Nephron (organoid): ENCODE measurements around the gene ZNF668.
A peak's percentile ranks its signal among the peaks of the same experiment; 100 is the strongest.

Experiments
- H3K27ac Mint-ChIP-seq, 3 experiments: 2 replicates each; pipeline ENCODE4 v1.8.0; 2020; ENCODE audit warnings: mixed read lengths in 3 of 3, mild to moderate bottlenecking in 2 of 3, moderate library complexity in 1 of 3
- H3K27me3 Mint-ChIP-seq: 2 replicates; pipeline ENCODE4 v1.8.0; 2021; ENCODE audit warnings: low read depth, mild to moderate bottlenecking, moderate library complexity, mixed read lengths
- H3K36me3 Mint-ChIP-seq: 2 replicates; pipeline ENCODE4 v1.8.0; 2020; ENCODE audit warnings: low read depth, mixed read lengths
- H3K4me1 Mint-ChIP-seq: 2 replicates; pipeline ENCODE4 v1.8.0; 2020; ENCODE audit warnings: mixed read lengths
- H3K4me3 Mint-ChIP-seq, 3 experiments: 2 replicates each; pipeline ENCODE4 v1.8.0; 2020; ENCODE audit warnings: mild to moderate bottlenecking in 3 of 3, mixed read lengths in 3 of 3, moderate library complexity in 2 of 3
- H3K9me3 Mint-ChIP-seq: 2 replicates; pipeline ENCODE4 v1.8.0; 2020; ENCODE audit warnings: mixed read lengths
- CTCF ChIP-seq, 3 experiments: fragments of 200-600 bp; sonication (generic); IDR thresholded peaks; one replicate each; pipeline ENCODE4 v1.5.0; 2021; ENCODE audit warnings: antibody characterized with exemption in 3 of 3; ENCODE audit not compliant: unreplicated experiment in 3 of 3

Gene ZNF668

GRCh38 chr16:31109622-31110021 lies 35.6 kb upstream of the ZNF668 start:
- no peak for TF ChIP-seq CTCF (IDR thresholded peaks at IDR 0.05; ENCODE audit: unreplicated experiment in 3 of 3)

GRCh38 chr16:31108794-31109558 lies 34.9 kb upstream of the ZNF668 start:
- peak overlapping the region in 2 of 3 experiments; percentile 56 to 64 for H3K27ac Mint-ChIP-seq
- peaks cover 13% of the 10 kb centered on the region for H3K4me1 Mint-ChIP-seq
- peaks cover 27% of the 10 kb centered on the region for H3K36me3 Mint-ChIP-seq
- no peak for TF ChIP-seq CTCF (IDR thresholded peaks at IDR 0.05; ENCODE audit: unreplicated experiment in 3 of 3)
- no peaks in the 10 kb centered on the region for H3K27me3 Mint-ChIP-seq
- no peaks in the 10 kb centered on the region for H3K9me3 Mint-ChIP-seq
- H3K4me3 Mint-ChIP-seq = peak overlapping the region; percentile 88 to 92 (median 92)

More at GRCh38 chr16:31109622-31110021, 35.6 kb upstream of the ZNF668 start:
- Mint-ChIP-seq H3K4me1 (peaks cover 13% of the 10 kb centered on the region), H3K27ac (peak overlapping the region in 2 of 3 experiments; percentile 56 to 64), H3K36me3 (peaks cover 27% of the 10 kb centered on the region), H3K27me3 (no peaks in the 10 kb centered on the region), H3K9me3 (no peaks in the 10 kb centered on the region), H3K4me3 (peak overlapping the region; percentile 88 to 92 (median 92))

GRCh38 chr16:31108035-31108793 lies 34.2 kb upstream of the ZNF668 start, which contains the start of gene BCKDK:
Gene BCKDK, plus strand, starts transcription at chr16:31108386. Its CDS starts 838 bp downstream, at chr16:31109224.
- no peak for TF ChIP-seq CTCF (IDR thresholded peaks at IDR 0.05; ENCODE audit: unreplicated experiment in 3 of 3)
- Mint-ChIP-seq H3K9me3 (no peaks in the 10 kb centered on the region), H3K27me3 (no peaks in the 10 kb centered on the region), H3K36me3 (peaks cover 22% of the 10 kb centered on the region), H3K4me1 (peaks cover 13% of the 10 kb centered on the region), H3K27ac (peak within 1 kb of the TSS in 2 of 3 experiments; percentile 68 to 91), H3K4me3 (peak within 1 kb of the TSS; percentile 88 to 90 (median 88))

- Mint-ChIP-seq H3K27me3 (no peaks in the 10 kb centered on the region), H3K27ac (peak overlapping the region in 2 of 3 experiments; percentile 35 to 91), H3K9me3 (no peaks in the 10 kb centered on the region), H3K4me1 (peaks cover 13% of the 10 kb centered on the region), H3K36me3 (peaks cover 19% of the 10 kb centered on the region), H3K4me3 (peak overlapping the region; percentile 82 to 90 (median 88))
- TF ChIP-seq CTCF (IDR thresholded peaks at IDR 0.05; ENCODE audit: unreplicated experiment in 3 of 3) = no peak
Measured at GRCh38 chr16:31107465-31107867, 33.4 kb upstream of the ZNF668 start.

- Mint-ChIP-seq H3K4me3 (peak overlapping the region; percentile 82 to 90 (median 88)), H3K36me3 (peaks cover 16% of the 10 kb centered on the region), H3K4me1 (peaks cover 13% of the 10 kb centered on the region), H3K9me3 (no peaks in the 10 kb centered on the region), H3K27me3 (no peaks in the 10 kb centered on the region), H3K27ac (peak overlapping the region in 2 of 3 experiments; percentile 35 to 91)
- no peak for TF ChIP-seq CTCF (IDR thresholded peaks at IDR 0.05; ENCODE audit: unreplicated experiment in 3 of 3)
Measured at GRCh38 chr16:31106509-31107464, 32.7 kb upstream of the ZNF668 start.
